HUES48 (cell line): Measurements from ENCODE around the gene RHEB.
"Not testable (repeated sequence)": the region's sequence is repeated elsewhere in the genome, so short reads cannot be mapped to it uniquely, and the experiment has no call there.

Source experiments
- H3K27ac ChIP-seq: one replicate; pipeline ENCODE4 v1.7.0; 2013; ENCODE audit warnings: low read depth, low read length, inconsistent platforms
- H3K27me3 ChIP-seq: 2 replicates; pipeline ENCODE4 v1.6.1; 2013; ENCODE audit warnings: mild to moderate bottlenecking, low read length; ENCODE audit not compliant: control insufficient read depth, insufficient read depth
- H3K36me3 ChIP-seq: 2 replicates; pipeline ENCODE4 v1.6.1; 2013; ENCODE audit warnings: low read length; ENCODE audit not compliant: control insufficient read depth, insufficient read depth
- H3K4me1 ChIP-seq: 2 replicates; pipeline ENCODE4 v1.6.1; 2013; ENCODE audit warnings: mild to moderate bottlenecking, low read length; ENCODE audit not compliant: control insufficient read depth, insufficient read depth
- H3K4me3 ChIP-seq: 2 replicates; pipeline ENCODE4 v1.5.1; 2013; ENCODE audit warnings: mild to moderate bottlenecking, low read depth, low read length
- H3K9ac ChIP-seq: 2 replicates; pipeline ENCODE4 v1.6.1; 2013; ENCODE audit warnings: mild to moderate bottlenecking, low read depth, low read length, moderate library complexity
- H3K9me3 ChIP-seq: 2 replicates; pipeline ENCODE4 v1.6.1; 2013; ENCODE audit warnings: low read length; ENCODE audit not compliant: control insufficient read depth, insufficient read depth

RHEB gene

DNA sequence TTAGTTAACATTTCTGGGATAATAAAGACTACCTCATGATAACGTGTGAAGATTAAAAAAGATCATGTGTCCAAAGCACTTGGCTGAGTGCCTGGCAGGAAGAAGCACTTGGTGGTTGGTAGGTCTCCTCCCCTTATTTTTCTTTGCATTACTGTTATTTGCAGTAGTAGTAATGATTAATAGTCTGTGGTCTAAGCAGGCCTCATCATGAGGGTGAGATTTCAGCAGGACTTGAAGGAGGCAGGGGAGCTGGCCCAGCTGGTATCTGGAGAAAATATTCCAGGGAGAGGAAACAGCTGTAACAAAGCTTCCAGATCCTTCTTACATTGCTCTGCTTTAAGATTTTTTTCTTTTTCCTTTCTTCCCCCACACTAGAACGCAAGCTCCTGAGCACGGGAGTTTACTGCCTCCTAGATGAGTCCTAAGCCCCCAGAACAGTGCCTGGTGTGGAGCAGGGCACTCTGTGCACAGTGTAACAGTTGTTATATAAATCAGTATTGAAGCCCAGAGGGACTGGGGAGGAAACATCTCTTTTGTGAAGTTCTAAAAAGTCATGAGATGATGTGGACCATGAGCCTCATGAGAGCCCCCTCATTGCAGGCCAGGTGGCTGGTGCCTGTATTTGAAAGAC is 31.1 kb upstream of the RHEB start:
- Histone ChIP-seq H3K9me3 (no peaks in the 10 kb centered on the region), H3K27ac (no peak overlapping the region), H3K27me3 (no peaks in the 10 kb centered on the region), H3K4me1 (peaks cover 3% of the 10 kb centered on the region; the same call in 1 of the 2 replicates), H3K9ac (no peak overlapping the region), H3K36me3 (no peaks in the 10 kb centered on the region), H3K4me3 (no peak overlapping the region)

DNA sequence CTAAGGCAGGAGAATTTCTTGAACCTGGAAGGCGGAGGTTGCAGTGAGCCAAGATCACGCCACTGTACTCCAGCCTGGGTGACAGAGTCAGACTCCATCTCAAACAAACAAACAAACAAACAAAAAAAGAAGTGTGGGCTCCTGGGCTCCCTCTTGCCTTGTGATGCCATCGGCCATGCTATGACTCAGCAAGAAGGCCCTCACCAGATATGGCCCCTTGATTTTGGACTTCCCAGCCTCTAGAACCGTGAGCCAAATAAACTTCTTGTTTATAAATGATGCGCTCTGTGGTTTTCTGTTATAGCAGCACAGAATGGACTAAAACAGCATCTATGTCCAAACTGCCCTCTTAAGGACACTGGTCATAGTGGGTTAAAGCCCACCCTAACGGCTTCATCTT is 29.9 kb upstream of the RHEB start:
- Histone ChIP-seq H3K4me3 (no peak overlapping the region), H3K4me1 (peaks cover 3% of the 10 kb centered on the region; the same call in 1 of the 2 replicates), H3K27me3 (no peaks in the 10 kb centered on the region), H3K9me3 (no peaks in the 10 kb centered on the region), H3K27ac (no peak overlapping the region), H3K36me3 (no peaks in the 10 kb centered on the region), H3K9ac (no peak overlapping the region)

DNA sequence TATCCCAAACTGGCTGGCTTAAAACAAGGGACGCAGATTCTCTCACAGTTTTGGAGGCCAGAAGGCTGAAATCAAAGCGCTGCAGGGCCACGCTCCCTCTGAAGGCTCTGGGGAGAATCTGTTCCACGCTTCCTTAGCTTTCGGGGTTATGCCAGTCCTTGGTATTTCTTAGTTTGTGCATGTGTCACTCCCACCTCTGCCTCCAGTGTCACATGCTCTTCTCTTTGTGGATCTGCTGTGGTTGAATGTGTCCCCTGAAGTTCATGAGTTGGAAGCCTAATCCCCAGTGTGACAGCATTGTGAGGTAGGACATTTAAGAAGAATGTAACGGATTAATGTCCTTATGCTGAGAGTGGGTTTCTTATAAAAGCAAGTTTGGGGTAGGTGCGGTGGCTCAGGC is 29.4 kb upstream of the RHEB start:
- Histone ChIP-seq H3K4me3 (no peak overlapping the region), H3K36me3 (no peaks in the 10 kb centered on the region), H3K27me3 (no peaks in the 10 kb centered on the region), H3K4me1 (peaks cover 3% of the 10 kb centered on the region; the same call in 1 of the 2 replicates), H3K9ac (no peak overlapping the region), H3K27ac (no peak overlapping the region), H3K9me3 (no peaks in the 10 kb centered on the region)

DNA sequence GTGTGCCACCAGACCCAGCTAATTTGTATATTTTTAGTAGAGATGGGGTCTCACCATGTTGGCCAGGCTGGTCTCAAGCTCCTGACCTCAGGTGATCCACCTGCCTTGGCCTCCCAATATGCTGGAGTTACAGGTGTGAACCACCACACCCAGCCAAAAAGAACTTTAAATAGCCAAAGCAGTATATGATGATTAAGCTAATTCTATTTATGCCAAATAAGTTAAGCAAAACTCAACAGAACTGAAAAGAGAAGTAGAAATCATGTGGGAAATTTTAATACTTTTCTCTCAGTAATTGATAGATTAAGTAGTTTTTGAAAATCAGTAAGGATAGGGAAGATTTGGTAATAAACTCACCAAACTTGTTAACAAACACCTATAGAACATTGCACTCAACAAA is 24.5 kb upstream of the RHEB start:
- no peak overlapping the region for H3K9ac ChIP-seq
- H3K27me3 ChIP-seq, result no peaks in the 10 kb centered on the region
- no peak overlapping the region for H3K4me3 ChIP-seq
- no peaks in the 10 kb centered on the region; the same call in 1 of the 2 replicates for H3K4me1 ChIP-seq
- H3K9me3 ChIP-seq, result no peaks in the 10 kb centered on the region
- no peaks in the 10 kb centered on the region for H3K36me3 ChIP-seq
- no peak overlapping the region for H3K27ac ChIP-seq

DNA sequence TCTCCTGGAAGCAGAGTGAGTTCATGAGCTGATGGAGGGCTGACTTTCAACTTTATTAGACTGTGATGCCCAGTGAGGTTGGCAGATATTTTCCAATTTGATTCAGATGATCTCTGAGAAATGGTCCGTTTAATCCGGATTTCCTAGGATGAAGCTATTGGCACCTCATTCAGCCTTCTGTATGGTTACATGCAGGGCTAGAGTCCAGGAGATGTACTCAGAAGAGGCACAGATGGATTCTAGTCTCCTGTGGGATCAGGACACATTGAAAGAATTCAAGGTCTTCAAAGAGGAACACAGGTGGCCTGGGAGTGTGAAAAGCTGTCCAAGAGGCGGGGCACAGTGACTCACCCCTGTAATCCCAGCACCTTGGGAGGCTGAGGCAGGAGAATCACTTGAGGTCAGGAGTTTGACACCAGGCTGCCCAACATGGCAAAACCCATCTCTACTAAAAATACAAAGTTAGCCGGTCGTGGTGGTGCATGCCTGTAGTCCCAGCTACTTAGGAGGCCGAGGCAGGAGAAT is 23.0 kb upstream of the RHEB start:
- H3K27me3 ChIP-seq, result no peaks in the 10 kb centered on the region
- H3K27ac ChIP-seq, result no peak overlapping the region

GRCh38 chr7:151541709-151542499 is 22.2 kb upstream of the RHEB start:
- H3K27me3 ChIP-seq, result no peaks in the 10 kb centered on the region
- H3K4me1 ChIP-seq, result no peaks in the 10 kb centered on the region
- no peak overlapping the region for H3K4me3 ChIP-seq
- no peaks in the 10 kb centered on the region for H3K9me3 ChIP-seq
- no peak overlapping the region for H3K27ac ChIP-seq
- no peaks in the 10 kb centered on the region for H3K36me3 ChIP-seq
- H3K9ac ChIP-seq, result no peak overlapping the region

More for the DNA sequence above, 23.0 kb upstream of the RHEB start:
- Histone ChIP-seq H3K4me1 (no peaks in the 10 kb centered on the region), H3K36me3 (no peaks in the 10 kb centered on the region), H3K9ac (no peak overlapping the region), H3K9me3 (no peaks in the 10 kb centered on the region), H3K4me3 (no peak overlapping the region)

GRCh38 chr7:151540146-151540545 is 20.5 kb upstream of the RHEB start:
- H3K27me3 ChIP-seq, result no peaks in the 10 kb centered on the region
- H3K36me3 ChIP-seq, result no peaks in the 10 kb centered on the region
- H3K27ac ChIP-seq, result no peak overlapping the region
- H3K9me3 ChIP-seq, result no peaks in the 10 kb centered on the region
- no peak overlapping the region for H3K4me3 ChIP-seq
- no peaks in the 10 kb centered on the region for H3K4me1 ChIP-seq
- H3K9ac ChIP-seq, result no peak overlapping the region

- no peak overlapping the region for H3K27ac ChIP-seq
- H3K36me3 ChIP-seq, result no peaks in the 10 kb centered on the region
- no peaks in the 10 kb centered on the region for H3K27me3 ChIP-seq
- H3K4me1 ChIP-seq, result no peaks in the 10 kb centered on the region
- H3K4me3 ChIP-seq, result no peak overlapping the region
- no peak overlapping the region for H3K9ac ChIP-seq
- no peaks in the 10 kb centered on the region for H3K9me3 ChIP-seq
Measured at GRCh38 chr7:151539088-151539671, 19.5 kb upstream of the RHEB start.

DNA sequence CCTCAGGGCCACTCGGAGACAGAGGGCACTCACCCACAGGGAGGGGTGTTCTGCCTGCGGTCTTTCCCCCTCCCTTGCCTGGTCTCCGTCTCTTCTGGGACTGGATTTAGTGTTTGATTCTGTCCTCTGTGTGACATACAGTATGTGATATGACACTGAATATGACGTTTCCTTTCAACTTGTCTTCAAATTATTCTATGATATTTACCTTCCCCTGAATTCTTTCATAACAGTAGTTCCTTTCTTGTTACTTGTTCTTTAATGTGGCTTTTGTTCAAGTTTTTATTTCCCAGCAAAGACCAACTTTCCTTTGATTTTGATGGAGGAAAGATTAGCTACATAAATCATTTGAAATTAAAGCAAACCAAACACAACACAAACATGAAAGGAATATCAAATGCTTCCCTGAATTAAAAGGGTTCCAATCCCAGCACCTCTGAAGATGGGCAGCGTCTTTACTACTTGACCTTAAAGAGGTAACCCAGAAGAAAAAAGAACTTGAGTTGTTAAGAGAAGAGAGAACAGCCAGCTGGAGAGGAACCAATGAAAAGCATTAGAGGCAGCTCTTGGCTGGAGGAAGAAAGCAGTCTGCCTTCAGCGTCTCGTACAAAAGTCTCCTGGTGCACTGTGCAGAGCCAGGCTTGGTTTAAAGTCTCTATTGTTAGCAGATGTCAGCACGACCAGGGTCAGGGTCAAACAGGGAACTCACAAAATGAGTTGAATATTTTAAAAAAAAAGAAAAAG is 18.3 kb upstream of the RHEB start:
- Histone ChIP-seq H3K27me3 (no peaks in the 10 kb centered on the region), H3K4me1 (no peaks in the 10 kb centered on the region), H3K4me3 (no peak overlapping the region), H3K27ac (no peak overlapping the region), H3K9me3 (no peaks in the 10 kb centered on the region), H3K36me3 (no peaks in the 10 kb centered on the region), H3K9ac (no peak overlapping the region)

- not testable (repeated sequence) for H3K4me3 ChIP-seq, H3K36me3 ChIP-seq, H3K9me3 ChIP-seq, H3K9ac ChIP-seq, H3K4me1 ChIP-seq, H3K27ac ChIP-seq, H3K27me3 ChIP-seq
Measured at GRCh38 chr7:151536178-151536577, 16.5 kb upstream of the RHEB start.
